Measurements from ENCODE around the gene YIF1A.

The YIF1A gene

DNA sequence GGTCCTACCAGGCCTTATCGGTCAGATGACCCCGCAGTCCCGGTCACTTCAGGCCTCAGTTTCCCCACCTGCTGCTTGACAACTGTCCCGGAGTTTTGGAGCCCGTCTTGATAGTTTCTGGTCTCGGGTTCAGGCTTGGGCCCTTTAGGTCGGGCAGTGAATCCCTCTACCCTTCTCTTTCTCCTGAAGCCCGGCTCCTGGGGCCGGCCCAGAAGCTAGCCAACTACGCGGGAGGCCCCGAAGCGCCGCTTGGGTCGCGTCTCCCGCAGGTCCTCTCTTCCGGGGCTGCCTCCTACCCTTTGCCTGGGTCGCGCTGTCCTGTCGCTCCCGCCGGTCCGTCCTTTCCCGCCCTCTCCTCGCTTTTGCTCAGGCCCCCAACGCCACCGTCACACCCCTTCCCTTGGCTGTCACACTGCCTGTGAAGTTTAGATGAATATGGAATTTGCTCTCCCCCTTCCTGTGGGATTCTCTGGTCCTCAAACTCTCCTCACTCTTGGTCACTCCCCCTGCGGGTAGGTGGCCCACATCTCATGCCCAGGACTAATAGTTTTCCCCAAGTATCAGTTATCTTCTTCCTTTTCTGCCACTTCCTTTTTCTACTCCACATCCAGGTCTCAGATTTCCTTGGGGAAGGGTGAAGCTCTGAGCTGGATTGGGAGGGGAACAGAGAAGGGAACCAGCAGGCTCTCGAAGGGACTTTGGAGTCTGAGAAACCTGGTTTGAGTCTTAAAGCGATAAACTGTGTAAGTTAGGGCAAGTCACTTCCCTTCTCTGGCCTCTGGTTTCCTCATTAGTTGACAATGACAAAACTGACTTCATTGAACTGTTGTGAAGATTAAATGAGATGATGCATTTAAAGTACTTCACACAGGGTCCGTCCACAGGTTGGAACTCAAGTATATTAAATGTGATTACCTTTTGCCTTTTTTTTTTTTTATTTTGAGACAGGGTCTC, 19.7 kb downstream of the YIF1A start:
- no peak for ATAC-seq (ENCODE audit: insufficient read depth, low read depth)
- peaks cover 62% of the 10 kb centered on the region for H3K36me3 ChIP-seq (ENCODE audit: insufficient read depth, low read length)
- peaks cover 33% of the 10 kb centered on the region for H3K79me2 ChIP-seq (ENCODE audit: insufficient read depth, low read length)
- peak overlapping the region; percentile 96 for H3K27ac ChIP-seq (ENCODE audit: low read length)
- H3K9me3 ChIP-seq (ENCODE audit: insufficient read depth, low read length, severe bottlenecking): no peaks in the 10 kb centered on the region
- H2AFZ ChIP-seq (ENCODE audit: low read depth, low read length): peak overlapping the region; percentile 76
- peak overlapping the region; percentile 81 for H3K4me2 ChIP-seq (ENCODE audit: insufficient read depth, low read length)
- no peak for DNase-seq
- no peaks in the 10 kb centered on the region for H3K27me3 ChIP-seq (ENCODE audit: insufficient read depth, low read length, poor library complexity)
- peak overlapping the region; percentile 97 for H3K9ac ChIP-seq (ENCODE audit: low read depth, low read length)
- H3K4me1 ChIP-seq (ENCODE audit: insufficient read depth, low read length): peaks cover 32% of the 10 kb centered on the region
- TF ChIP-seq, protein P1, sequence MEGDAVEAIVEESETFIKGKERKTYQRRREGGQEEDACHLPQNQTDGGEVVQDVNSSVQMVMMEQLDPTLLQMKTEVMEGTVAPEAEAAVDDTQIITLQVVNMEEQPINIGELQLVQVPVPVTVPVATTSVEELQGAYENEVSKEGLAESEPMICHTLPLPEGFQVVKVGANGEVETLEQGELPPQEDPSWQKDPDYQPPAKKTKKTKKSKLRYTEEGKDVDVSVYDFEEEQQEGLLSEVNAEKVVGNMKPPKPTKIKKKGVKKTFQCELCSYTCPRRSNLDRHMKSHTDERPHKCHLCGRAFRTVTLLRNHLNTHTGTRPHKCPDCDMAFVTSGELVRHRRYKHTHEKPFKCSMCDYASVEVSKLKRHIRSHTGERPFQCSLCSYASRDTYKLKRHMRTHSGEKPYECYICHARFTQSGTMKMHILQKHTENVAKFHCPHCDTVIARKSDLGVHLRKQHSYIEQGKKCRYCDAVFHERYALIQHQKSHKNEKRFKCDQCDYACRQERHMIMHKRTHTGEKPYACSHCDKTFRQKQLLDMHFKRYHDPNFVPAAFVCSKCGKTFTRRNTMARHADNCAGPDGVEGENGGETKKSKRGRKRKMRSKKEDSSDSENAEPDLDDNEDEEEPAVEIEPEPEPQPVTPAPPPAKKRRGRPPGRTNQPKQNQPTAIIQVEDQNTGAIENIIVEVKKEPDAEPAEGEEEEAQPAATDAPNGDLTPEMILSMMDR (IDR thresholded peaks at IDR 0.05; ENCODE audit: borderline replicate concordance, extremely low read depth, low read length, poor library complexity, severe bottlenecking): peak; percentile 13
- no peak for TF ChIP-seq EZH2 (IDR thresholded peaks at IDR 0.05; ENCODE audit: borderline replicate concordance, low read depth, low read length, severe bottlenecking)
- peak overlapping the region; percentile 96 to 100 for H3K4me3 ChIP-seq (ENCODE audit: low read depth in 1 of 2, low read length in 2 of 2)
- H4K20me1 ChIP-seq (ENCODE audit: insufficient read depth, low read length): peaks cover 48% of the 10 kb centered on the region

DNA sequence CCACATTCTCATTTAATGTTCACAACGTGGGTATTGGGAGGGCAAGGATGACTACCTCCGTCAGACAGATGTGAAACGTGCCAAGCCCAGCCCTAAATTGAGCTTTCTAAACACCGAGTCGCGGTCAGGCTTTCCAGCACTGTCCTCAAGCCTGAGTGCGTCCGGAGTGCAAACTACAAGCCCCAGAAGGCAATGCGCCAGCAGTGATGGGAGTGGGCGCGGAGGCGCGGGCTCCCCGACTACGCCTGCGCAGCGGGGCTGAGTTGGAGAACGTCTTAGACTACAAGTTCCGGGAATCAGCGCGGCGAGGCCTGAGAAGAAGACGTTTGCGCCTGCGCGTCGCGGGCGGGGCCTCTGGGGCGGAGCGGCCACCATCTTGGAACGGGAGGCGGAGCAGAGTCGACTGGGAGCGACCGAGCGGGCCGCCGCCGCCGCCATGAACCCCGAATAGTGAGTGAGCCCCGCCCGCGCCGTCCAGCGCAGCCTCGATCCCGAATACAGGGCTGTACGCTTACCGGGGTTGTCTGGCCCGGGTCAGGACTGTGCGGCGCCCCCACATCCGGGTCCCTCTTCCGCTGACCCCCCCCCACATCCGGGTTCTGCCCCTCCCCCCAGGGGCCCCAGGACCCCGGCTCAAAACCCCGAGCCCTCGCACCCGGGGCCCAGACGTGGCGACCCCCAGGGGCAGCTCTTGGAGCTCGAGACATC, 20.5 kb downstream of the YIF1A start, which contains the start of gene RAB1B:
TSS of gene RAB1B (plus strand) at position 396 of the 708 bp plus-strand sequence. CDS start at position 437, 41 bp downstream.
- H3K79me2 ChIP-seq (ENCODE audit: insufficient read depth, low read length): peaks cover 33% of the 10 kb centered on the region
- H3K4me1 ChIP-seq (ENCODE audit: insufficient read depth, low read length): peaks cover 32% of the 10 kb centered on the region
- peaks cover 63% of the 10 kb centered on the region for H3K36me3 ChIP-seq (ENCODE audit: insufficient read depth, low read length)
- H3K27me3 ChIP-seq (ENCODE audit: insufficient read depth, low read length, poor library complexity): no peaks in the 10 kb centered on the region
- H3K27ac ChIP-seq (ENCODE audit: low read length): peak within 1 kb of the TSS; percentile 96
- DNase-seq: peak; percentile 100
- no peak for TF ChIP-seq EZH2 (IDR thresholded peaks at IDR 0.05; ENCODE audit: borderline replicate concordance, low read depth, low read length, severe bottlenecking)
- TF ChIP-seq, protein P1 (IDR thresholded peaks at IDR 0.05; ENCODE audit: borderline replicate concordance, extremely low read depth, low read length, poor library complexity, severe bottlenecking): peak; percentile 5
- peak within 1 kb of the TSS; percentile 96 to 100 for H3K4me3 ChIP-seq (ENCODE audit: low read depth in 1 of 2, low read length in 2 of 2)
- ATAC-seq (ENCODE audit: insufficient read depth, low read depth): peak; percentile 89
- H3K9ac ChIP-seq (ENCODE audit: low read depth, low read length): peak within 1 kb of the TSS; percentile 97
- peak within 1 kb of the TSS; percentile 93 for H3K4me2 ChIP-seq (ENCODE audit: insufficient read depth, low read length)
- peak within 1 kb of the TSS; percentile 85 for H2AFZ ChIP-seq (ENCODE audit: low read depth, low read length)
- peaks cover 45% of the 10 kb centered on the region for H4K20me1 ChIP-seq (ENCODE audit: insufficient read depth, low read length)
- H3K9me3 ChIP-seq (ENCODE audit: insufficient read depth, low read length, severe bottlenecking): no peaks in the 10 kb centered on the region

DNA sequence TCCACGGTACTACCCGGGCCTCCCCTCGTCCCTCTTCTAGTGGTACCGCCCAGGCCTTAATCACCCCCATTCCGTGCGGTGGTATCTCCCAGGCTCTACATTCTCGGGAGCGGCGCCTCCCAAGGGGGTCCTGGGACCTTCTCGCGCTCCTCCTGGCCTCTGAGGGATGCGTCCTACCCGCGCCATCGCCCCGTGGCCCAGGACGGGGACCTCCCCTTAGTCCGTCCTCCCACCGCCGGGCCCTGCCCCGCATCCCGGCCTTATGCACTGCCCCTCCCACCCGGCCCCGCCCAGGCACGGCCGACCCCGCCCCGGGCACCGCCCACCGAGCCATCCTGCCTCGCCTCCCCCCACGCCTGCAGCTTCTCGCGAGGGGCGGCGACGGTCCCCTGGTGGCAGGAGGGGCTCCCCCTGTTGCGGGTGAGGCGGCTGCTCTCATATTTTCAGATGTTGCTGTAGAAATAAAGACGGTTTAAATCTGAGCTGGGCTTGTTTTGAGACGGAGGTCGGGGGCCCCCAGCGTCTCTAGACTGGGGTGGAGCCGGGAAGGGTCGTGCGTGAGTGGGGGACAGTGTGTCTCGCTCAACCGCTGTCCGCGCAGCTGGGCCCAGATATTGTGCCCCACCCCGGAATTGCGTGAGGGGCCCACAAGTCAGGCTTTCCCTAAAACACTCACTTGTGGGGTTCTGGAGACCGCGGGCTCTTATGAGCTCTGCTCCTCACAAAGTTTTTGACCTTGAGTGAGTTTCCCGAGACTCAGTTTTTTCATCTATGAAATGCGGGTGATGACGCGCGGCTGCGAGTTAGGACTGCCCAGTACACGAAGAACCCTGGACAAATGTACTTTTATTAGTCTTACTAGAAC, 21.3 kb downstream of the YIF1A start:
- Histone ChIP-seq H3K36me3 (ENCODE audit: insufficient read depth, low read length) (peaks cover 63% of the 10 kb centered on the region), H3K27ac (ENCODE audit: low read length) (peak overlapping the region; percentile 87)

More for the DNA sequence above, 21.3 kb downstream of the YIF1A start:
- Histone ChIP-seq H3K79me2 (ENCODE audit: insufficient read depth, low read length) (peaks cover 33% of the 10 kb centered on the region), H3K9ac (ENCODE audit: low read depth, low read length) (peak overlapping the region; percentile 97), H3K27me3 (ENCODE audit: insufficient read depth, low read length, poor library complexity) (no peaks in the 10 kb centered on the region), H3K4me2 (ENCODE audit: insufficient read depth, low read length) (peak overlapping the region; percentile 93), H3K9me3 (ENCODE audit: insufficient read depth, low read length, severe bottlenecking) (no peaks in the 10 kb centered on the region), H3K4me3 (ENCODE audit: low read depth in 1 of 2, low read length in 2 of 2) (peak overlapping the region; percentile 41 to 96), H4K20me1 (ENCODE audit: insufficient read depth, low read length) (peaks cover 37% of the 10 kb centered on the region), H2AFZ (ENCODE audit: low read depth, low read length) (peak overlapping the region; percentile 85), H3K4me1 (ENCODE audit: insufficient read depth, low read length) (peaks cover 32% of the 10 kb centered on the region)
- TF ChIP-seq, protein P1 (IDR thresholded peaks at IDR 0.05; ENCODE audit: borderline replicate concordance, extremely low read depth, low read length, poor library complexity, severe bottlenecking): peak; percentile 37
- no peak for TF ChIP-seq EZH2 (IDR thresholded peaks at IDR 0.05; ENCODE audit: borderline replicate concordance, low read depth, low read length, severe bottlenecking)
- DNase-seq (peak; percentile 87), ATAC-seq (ENCODE audit: insufficient read depth, low read depth) (peak; percentile 66)

Data from DND-41 (cell line).